Stimulated activated effector memory CD8-positive, alpha-beta T cell treated with anti-CD3 and anti-CD28 coated beads, Interleukin-12 subunit alpha, Interleukin-12 subunit beta, amount 100 ng/mL, for 72 hours (primary cell): ENCODE results near the gene JAKMIP1.
"Not testable (repeated sequence)": the region's sequence is repeated elsewhere in the genome, so short reads cannot be mapped to it uniquely, and the experiment has no call there.

ENCODE experiments used
- ATAC-seq: fragments of 150-1000 bp; cut with Tn5 transposase; 2 replicates; pipeline ENCODE4 v1.10.0; 2021
- DNase-seq, 2 donors: peaks; one replicate each; pipeline ENCODE4 v3.0.0; 2021 to 2022; ENCODE audit warnings: low spot score in 2 of 2
- H3K27ac Mint-ChIP-seq: one replicate; pipeline ENCODE4 v1.8.0; 2022; ENCODE audit warnings: mild to moderate bottlenecking, mixed read lengths
- H3K36me3 Mint-ChIP-seq: one replicate; pipeline ENCODE4 v1.8.0; 2022; ENCODE audit warnings: mild to moderate bottlenecking, mixed read lengths
- H3K4me1 Mint-ChIP-seq: one replicate; pipeline ENCODE4 v1.8.0; 2022; ENCODE audit warnings: mixed read lengths
- H3K4me3 Mint-ChIP-seq: one replicate; pipeline ENCODE4 v1.8.0; 2022; ENCODE audit warnings: mild to moderate bottlenecking, mixed read lengths
- H3K9me3 Mint-ChIP-seq: one replicate; pipeline ENCODE4 v1.8.0; 2022; ENCODE audit warnings: mixed read lengths

Gene JAKMIP1

DNA sequence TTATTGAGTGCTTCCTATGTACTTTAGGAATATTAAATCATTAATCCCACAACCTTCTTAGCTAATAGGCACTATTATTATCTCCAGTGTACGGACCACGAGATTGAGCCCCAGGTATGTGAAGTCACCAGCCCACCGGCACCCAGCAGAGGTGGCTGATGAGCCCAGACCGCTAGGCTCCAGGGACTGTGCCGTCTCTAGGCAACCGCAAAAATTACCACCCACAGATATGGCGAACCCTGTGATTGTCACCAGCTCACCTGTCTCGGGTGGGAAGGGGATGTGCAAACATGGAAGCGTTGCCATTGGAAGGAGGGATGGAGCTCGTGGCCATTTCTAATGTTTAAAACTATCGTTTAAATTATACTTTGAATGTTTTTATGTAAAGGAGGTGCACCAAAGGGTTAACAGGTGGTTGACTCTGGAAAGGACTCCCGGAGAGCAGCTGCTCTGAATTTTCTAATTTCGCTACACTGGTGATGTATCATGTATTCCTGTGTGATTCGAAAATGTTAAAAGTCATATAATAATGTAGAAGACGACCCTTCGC lies 21.0 kb upstream of the JAKMIP1 start:
- H3K4me1 Mint-ChIP-seq, result no peaks in the 10 kb centered on the region
- H3K27ac Mint-ChIP-seq, result no peak overlapping the region
- no peaks in the 10 kb centered on the region for H3K9me3 Mint-ChIP-seq
- no peaks in the 10 kb centered on the region for H3K36me3 Mint-ChIP-seq
- H3K4me3 Mint-ChIP-seq, result peak overlapping the region; percentile 35
- DNase-seq, result no peak
- ATAC-seq, result no peak

GRCh38 chr4:6217716-6218381 lies 17.5 kb upstream of the JAKMIP1 start:
- H3K27ac Mint-ChIP-seq, result no peak overlapping the region
- DNase-seq (no peak), ATAC-seq (no peak)
- H3K36me3 Mint-ChIP-seq, result no peaks in the 10 kb centered on the region
- no peaks in the 10 kb centered on the region for H3K9me3 Mint-ChIP-seq
- no peak overlapping the region for H3K4me3 Mint-ChIP-seq
- no peaks in the 10 kb centered on the region for H3K4me1 Mint-ChIP-seq

- H3K9me3 Mint-ChIP-seq, result no peaks in the 10 kb centered on the region
- H3K4me3 Mint-ChIP-seq, result no peak overlapping the region
These were observed 16.2 kb upstream of the JAKMIP1 start for GRCh38 chr4:6216588-6216987.

GRCh38 chr4:6209921-6210320 lies 9.6 kb upstream of the JAKMIP1 start:
- Mint-ChIP-seq H3K36me3 (no peaks in the 10 kb centered on the region), H3K4me3 (no peak overlapping the region), H3K27ac (no peak overlapping the region), H3K4me1 (no peaks in the 10 kb centered on the region), H3K9me3 (no peaks in the 10 kb centered on the region)
- no peak for DNase-seq
- ATAC-seq, result no peak

More at GRCh38 chr4:6216588-6216987, 16.2 kb upstream of the JAKMIP1 start:
- DNase-seq (no peak), ATAC-seq (no peak)
- H3K27ac Mint-ChIP-seq, result no peak overlapping the region
- H3K4me1 Mint-ChIP-seq, result no peaks in the 10 kb centered on the region
- H3K36me3 Mint-ChIP-seq, result no peaks in the 10 kb centered on the region

- H3K27ac Mint-ChIP-seq, H3K4me1 Mint-ChIP-seq, H3K9me3 Mint-ChIP-seq, H3K36me3 Mint-ChIP-seq, ATAC-seq, DNase-seq, H3K4me3 Mint-ChIP-seq: not testable (repeated sequence)
These were observed 8.9 kb upstream of the JAKMIP1 start for GRCh38 chr4:6209291-6209690.

DNA sequence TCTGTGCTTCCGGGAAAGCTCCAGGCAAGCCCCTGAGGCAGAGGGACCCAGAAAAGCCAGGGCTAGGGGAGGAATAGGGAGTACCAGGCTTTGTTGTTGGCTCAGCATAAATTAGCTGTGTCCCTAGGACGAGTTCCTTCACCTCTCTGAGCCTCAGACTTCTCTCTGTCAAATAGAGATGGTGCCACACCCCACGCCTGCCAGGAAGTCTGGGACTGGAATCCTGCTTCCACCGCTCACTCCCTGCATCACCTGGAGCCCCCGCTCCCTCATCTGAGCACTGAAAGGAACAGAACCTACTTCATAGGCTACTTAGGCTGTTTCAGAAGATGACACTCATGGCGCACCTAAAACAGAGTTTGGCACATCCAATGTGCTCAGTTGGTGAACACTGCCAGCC lies 8.1 kb upstream of the JAKMIP1 start:
- ATAC-seq, result no peak

GRCh38 chr4:6207602-6208001 lies 7.3 kb upstream of the JAKMIP1 start:
- no peaks in the 10 kb centered on the region for H3K4me1 Mint-ChIP-seq
- H3K9me3 Mint-ChIP-seq, result no peaks in the 10 kb centered on the region
- ATAC-seq (no peak), DNase-seq (no peak)
- H3K36me3 Mint-ChIP-seq, result no peaks in the 10 kb centered on the region
- no peak overlapping the region for H3K27ac Mint-ChIP-seq
- H3K4me3 Mint-ChIP-seq, result no peak overlapping the region

More for the DNA sequence above, 8.1 kb upstream of the JAKMIP1 start:
- DNase-seq, result no peak
- Mint-ChIP-seq H3K4me1 (no peaks in the 10 kb centered on the region), H3K9me3 (no peaks in the 10 kb centered on the region), H3K36me3 (no peaks in the 10 kb centered on the region), H3K27ac (no peak overlapping the region), H3K4me3 (no peak overlapping the region)

- no peaks in the 10 kb centered on the region for H3K36me3 Mint-ChIP-seq
- peaks cover 2% of the 10 kb centered on the region for H3K4me1 Mint-ChIP-seq
- H3K4me3 Mint-ChIP-seq, result no peak overlapping the region
- no peaks in the 10 kb centered on the region for H3K9me3 Mint-ChIP-seq
- no peak for ATAC-seq
- no peak overlapping the region for H3K27ac Mint-ChIP-seq
- no peak for DNase-seq
These were observed 6.5 kb upstream of the JAKMIP1 start for GRCh38 chr4:6206771-6207290.

DNA sequence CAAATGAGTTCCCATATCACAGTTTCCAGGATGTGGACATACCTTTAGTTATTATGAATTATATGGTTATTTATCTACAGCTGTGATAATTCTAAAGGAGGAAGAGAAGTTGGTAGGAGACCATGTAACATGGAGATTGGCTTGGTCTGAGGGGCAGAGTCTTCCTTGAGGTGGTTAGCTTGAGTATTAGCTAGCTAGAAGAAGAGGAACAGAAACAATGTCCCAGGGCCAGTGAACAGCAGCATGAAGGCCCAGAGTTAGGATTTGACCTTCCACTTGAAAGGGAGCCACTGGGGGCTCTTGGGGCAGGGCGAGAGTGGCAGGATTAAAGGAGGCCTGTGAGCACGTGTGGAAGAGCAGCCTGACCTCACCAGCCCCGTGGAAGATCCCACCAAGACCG lies 5.6 kb upstream of the JAKMIP1 start:
- no peak for ATAC-seq
- Mint-ChIP-seq H3K36me3 (no peaks in the 10 kb centered on the region), H3K27ac (peak overlapping the region; percentile 56), H3K4me3 (no peak overlapping the region), H3K4me1 (peaks cover 10% of the 10 kb centered on the region), H3K9me3 (peaks cover 3% of the 10 kb centered on the region)
- DNase-seq, result no peak

- Mint-ChIP-seq H3K36me3 (no peaks in the 10 kb centered on the region), H3K4me3 (no peak overlapping the region), H3K9me3 (peaks cover 3% of the 10 kb centered on the region), H3K4me1 (peaks cover 12% of the 10 kb centered on the region), H3K27ac (peak overlapping the region; percentile 56)
- ATAC-seq (no peak), DNase-seq (no peak)
These were observed 5.2 kb upstream of the JAKMIP1 start for GRCh38 chr4:6205567-6205931.

DNA sequence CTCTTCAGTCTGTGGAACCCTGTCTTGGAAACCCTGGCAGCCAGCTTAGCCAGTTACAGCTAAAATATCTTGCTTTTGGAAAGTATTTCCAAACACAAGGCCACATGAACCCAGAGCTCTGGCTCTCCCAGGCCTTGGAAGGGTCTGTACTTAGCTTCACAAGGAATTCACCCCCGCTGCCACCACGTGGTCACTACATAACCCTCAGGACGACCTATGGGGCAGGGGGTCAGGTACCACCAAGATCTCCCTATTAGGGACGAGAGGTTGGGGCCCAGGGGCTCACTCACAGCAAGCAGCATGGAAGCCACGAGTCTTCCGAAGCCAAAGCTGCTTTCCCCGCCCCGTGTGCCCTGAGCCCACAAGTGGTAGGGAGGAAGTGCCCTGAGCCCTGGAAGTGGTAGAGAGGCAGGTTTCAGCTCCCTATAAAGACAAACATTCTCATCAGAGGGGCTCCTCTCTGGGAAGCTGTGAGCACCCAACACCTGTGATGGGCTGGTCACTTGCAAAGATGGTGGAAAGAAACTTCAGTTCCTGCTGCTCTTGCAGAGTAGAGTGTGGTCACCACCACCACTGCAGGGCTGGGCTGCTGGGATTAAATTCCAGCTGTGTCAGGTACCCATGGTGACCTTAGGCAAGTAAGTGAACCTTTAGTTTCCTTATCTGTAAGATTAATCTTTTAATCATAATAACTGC lies 4.7 kb upstream of the JAKMIP1 start:
- peaks cover 3% of the 10 kb centered on the region for H3K9me3 Mint-ChIP-seq
- no peak for ATAC-seq
- H3K36me3 Mint-ChIP-seq, result no peaks in the 10 kb centered on the region
- H3K27ac Mint-ChIP-seq, result no peak overlapping the region
- H3K4me1 Mint-ChIP-seq, result peaks cover 12% of the 10 kb centered on the region
- DNase-seq, result no peak
- no peak overlapping the region for H3K4me3 Mint-ChIP-seq

DNA sequence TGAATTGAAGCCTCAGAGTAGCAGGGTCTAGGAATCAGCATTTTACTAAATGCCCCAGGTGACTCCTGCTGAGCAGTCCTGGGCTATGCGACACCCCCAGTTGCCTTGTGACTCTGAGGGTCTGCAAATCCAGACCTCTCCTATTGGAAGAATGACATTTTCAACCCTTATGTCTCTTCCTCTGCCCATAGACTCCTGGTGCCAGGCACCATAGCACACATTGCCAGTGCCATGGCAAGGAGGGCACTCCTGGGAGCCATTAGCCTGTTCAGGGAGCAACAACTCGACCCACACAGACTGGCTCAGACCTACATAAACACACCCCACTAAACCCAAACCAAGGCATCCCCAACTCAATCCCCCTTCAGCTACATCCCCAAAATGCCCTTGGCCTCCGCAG lies 3.7 kb upstream of the JAKMIP1 start:
- DNase-seq (no peak), ATAC-seq (no peak)
- H3K4me1 Mint-ChIP-seq, result peaks cover 13% of the 10 kb centered on the region
- H3K4me3 Mint-ChIP-seq, result no peak overlapping the region
- no peak overlapping the region for H3K27ac Mint-ChIP-seq
- H3K36me3 Mint-ChIP-seq, result peaks cover 3% of the 10 kb centered on the region
- H3K9me3 Mint-ChIP-seq, result peaks cover 3% of the 10 kb centered on the region

GRCh38 chr4:6201580-6202091 lies 1.3 kb upstream of the JAKMIP1 start:
- ATAC-seq (peak; percentile 0), DNase-seq (peak in 1 of 2 donors; percentile 80)
- Mint-ChIP-seq H3K4me3 (peak overlapping the region; percentile 91), H3K9me3 (peaks cover 3% of the 10 kb centered on the region), H3K27ac (peak overlapping the region; percentile 97), H3K4me1 (peaks cover 37% of the 10 kb centered on the region), H3K36me3 (peaks cover 19% of the 10 kb centered on the region)

GRCh38 chr4:6200922-6201362 lies 593 bp upstream of the JAKMIP1 start:
- H3K9me3 Mint-ChIP-seq, result peaks cover 3% of the 10 kb centered on the region
- peak overlapping the region; percentile 91 for H3K4me3 Mint-ChIP-seq
- peaks cover 41% of the 10 kb centered on the region for H3K4me1 Mint-ChIP-seq
- peak; percentile 48 for ATAC-seq
- H3K36me3 Mint-ChIP-seq, result peaks cover 23% of the 10 kb centered on the region
- H3K27ac Mint-ChIP-seq, result peak overlapping the region; percentile 97
- DNase-seq, result no peak

GRCh38 chr4:6199422-6199921 lies 877 bp downstream of the JAKMIP1 start:
- Mint-ChIP-seq H3K9me3 (peaks cover 3% of the 10 kb centered on the region), H3K4me3 (peak overlapping the region; percentile 91), H3K4me1 (peaks cover 47% of the 10 kb centered on the region), H3K36me3 (peaks cover 34% of the 10 kb centered on the region), H3K27ac (peak overlapping the region; percentile 97)
- DNase-seq, result peak in 1 of 2 donors; percentile 86
- ATAC-seq, result peak; percentile 22
